ENCODE data around the gene ANK3. TPM values are rescaled to one million over a fixed set of nuclear protein-coding genes. Genes with fewer than 3 reads are reported as not detected.

ANK3 gene
- total RNA-seq, 4 donors from 2014 or later, result 125 to 171 (median 149) TPM

DNA sequence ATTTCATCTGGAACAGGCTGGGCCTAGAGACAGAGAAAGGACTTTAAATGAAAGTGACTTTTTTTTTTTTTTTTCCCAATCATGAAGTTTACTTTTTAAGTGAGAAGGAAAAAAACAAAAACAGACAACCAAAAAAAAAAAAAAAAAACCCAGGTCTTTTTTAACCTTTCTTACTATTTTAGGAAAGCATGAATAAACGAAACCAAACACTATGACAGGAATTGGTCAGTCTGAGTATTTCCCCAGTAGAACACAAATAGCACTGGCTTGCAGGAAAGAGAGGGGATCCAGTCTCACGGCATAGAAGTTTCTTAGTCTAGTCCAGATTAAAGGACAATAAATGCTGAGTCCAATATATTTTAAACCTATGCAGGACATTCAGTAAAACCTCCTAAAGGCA lies 302.8 kb downstream of the ANK3 start:
- peaks cover 0 to 52% of the 10 kb centered on the region in 2 donors for H3K36me3 ChIP-seq
- no peak overlapping the region for H3K27ac ChIP-seq
- ATAC-seq (no peak), DNase-seq (no peak)
- intact Hi-C loops (cut with DNase I; ENCODE audit: low total_unique reads) (no loop called here), in situ Hi-C loops (cut with MboI; ENCODE audit: low sequenced_read_pairs in 4 of 4) (loop anchor here in 2 of 4 donors (25.0 kb wide), 2 partner anchors 550 to 575 kb away; no protein-coding TSS in a partner anchor)
- H3K9me3 ChIP-seq, result no peaks in the 10 kb centered on the region
- H3K27me3 ChIP-seq, result no peaks in the 10 kb centered on the region
- no peak overlapping the region for H3K4me3 ChIP-seq
- H3K4me1 ChIP-seq, result no peaks in the 10 kb centered on the region
- TF ChIP-seq POLR2A (IDR thresholded peaks at IDR 0.05), result no peak
- TF ChIP-seq, protein P1, sequence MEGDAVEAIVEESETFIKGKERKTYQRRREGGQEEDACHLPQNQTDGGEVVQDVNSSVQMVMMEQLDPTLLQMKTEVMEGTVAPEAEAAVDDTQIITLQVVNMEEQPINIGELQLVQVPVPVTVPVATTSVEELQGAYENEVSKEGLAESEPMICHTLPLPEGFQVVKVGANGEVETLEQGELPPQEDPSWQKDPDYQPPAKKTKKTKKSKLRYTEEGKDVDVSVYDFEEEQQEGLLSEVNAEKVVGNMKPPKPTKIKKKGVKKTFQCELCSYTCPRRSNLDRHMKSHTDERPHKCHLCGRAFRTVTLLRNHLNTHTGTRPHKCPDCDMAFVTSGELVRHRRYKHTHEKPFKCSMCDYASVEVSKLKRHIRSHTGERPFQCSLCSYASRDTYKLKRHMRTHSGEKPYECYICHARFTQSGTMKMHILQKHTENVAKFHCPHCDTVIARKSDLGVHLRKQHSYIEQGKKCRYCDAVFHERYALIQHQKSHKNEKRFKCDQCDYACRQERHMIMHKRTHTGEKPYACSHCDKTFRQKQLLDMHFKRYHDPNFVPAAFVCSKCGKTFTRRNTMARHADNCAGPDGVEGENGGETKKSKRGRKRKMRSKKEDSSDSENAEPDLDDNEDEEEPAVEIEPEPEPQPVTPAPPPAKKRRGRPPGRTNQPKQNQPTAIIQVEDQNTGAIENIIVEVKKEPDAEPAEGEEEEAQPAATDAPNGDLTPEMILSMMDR (IDR thresholded peaks at IDR 0.05 in 4 of 5, conservative IDR thresholded peaks at IDR 0.05 in 1 of 5), result no peak

DNA sequence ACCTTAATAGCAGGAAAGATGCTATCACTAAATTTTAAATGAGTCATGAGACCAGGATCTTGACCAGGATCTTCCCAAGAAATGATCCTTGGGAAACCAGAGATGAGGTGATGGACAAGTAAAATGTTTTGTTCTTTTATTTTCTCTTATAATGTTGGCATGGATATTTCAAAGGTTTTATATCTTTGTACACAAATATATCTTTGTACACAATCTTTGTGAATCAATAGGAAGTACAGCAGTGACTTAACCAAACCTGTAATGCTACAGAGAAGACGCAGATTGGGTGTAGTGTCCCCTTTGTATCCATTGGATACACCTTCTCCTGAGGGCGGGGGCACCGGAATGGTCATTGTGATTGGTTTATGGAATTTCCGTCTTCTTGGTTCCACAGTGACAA lies 303.3 kb downstream of the ANK3 start:
- H3K9me3 ChIP-seq, result no peaks in the 10 kb centered on the region
- no peak overlapping the region for H3K27ac ChIP-seq
- ATAC-seq, result no peak
- no peak overlapping the region for H3K4me3 ChIP-seq
- no peaks in the 10 kb centered on the region for H3K27me3 ChIP-seq
- intact Hi-C loops (cut with DNase I; ENCODE audit: low total_unique reads), result no loop called here
- no peaks in the 10 kb centered on the region for H3K4me1 ChIP-seq
- in situ Hi-C loops (cut with MboI; ENCODE audit: low sequenced_read_pairs in 4 of 4), result loop anchor here in 2 of 4 donors (25.0 kb wide), 2 partner anchors 551 to 576 kb away; no protein-coding TSS in a partner anchor
- H3K36me3 ChIP-seq, result peaks cover 0 to 53% of the 10 kb centered on the region in 2 donors
- TF ChIP-seq POLR2A (IDR thresholded peaks at IDR 0.05), result no peak
- DNase-seq, result no peak

DNA sequence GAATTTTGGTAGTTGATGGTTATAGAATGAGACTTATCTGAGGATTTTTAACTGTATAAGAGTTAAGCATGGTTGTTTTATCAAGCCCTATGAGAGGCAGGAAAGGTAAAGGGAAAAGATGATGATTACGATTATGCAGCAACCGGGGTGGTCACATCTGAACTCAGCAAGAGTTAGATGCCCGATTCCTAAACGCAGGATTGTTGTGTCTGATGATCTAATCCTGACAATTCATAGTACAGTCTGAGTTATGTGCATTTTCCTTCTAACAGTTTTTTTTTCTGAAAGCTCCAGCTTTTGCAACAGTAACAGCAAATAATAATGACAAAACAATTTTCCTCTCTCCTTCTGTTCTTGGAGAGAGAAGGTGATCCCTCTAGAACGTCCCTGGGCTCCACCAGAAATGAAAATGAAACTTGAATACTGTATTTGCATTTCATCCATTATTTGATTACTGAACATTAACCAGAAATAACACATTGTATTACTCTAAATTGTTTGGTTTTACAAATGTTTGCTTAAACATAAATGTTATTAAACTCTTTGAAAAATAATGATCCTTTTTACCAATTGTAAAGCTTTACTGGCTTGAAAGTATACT lies 306.8 kb downstream of the ANK3 start:
- intact Hi-C loops (cut with DNase I; ENCODE audit: low total_unique reads) (no loop called here), in situ Hi-C loops (cut with MboI; ENCODE audit: low sequenced_read_pairs in 4 of 4) (loop anchor here in 2 of 4 donors (25.0 kb wide), 2 partner anchors 554 to 579 kb away; no protein-coding TSS in a partner anchor)
- no peak for DNase-seq
- H3K27me3 ChIP-seq, result no peaks in the 10 kb centered on the region
- H3K4me1 ChIP-seq, result no peaks in the 10 kb centered on the region
- H3K4me3 ChIP-seq, result no peak overlapping the region
- H3K9me3 ChIP-seq, result no peaks in the 10 kb centered on the region
- no peak overlapping the region for H3K27ac ChIP-seq
- TF ChIP-seq, protein P1 (IDR thresholded peaks at IDR 0.05 in 4 of 5, conservative IDR thresholded peaks at IDR 0.05 in 1 of 5), result no peak
- TF ChIP-seq POLR2A (IDR thresholded peaks at IDR 0.05), result no peak
- no peak for ATAC-seq
- H3K36me3 ChIP-seq, result peaks cover 0 to 66% of the 10 kb centered on the region in 2 donors

DNA sequence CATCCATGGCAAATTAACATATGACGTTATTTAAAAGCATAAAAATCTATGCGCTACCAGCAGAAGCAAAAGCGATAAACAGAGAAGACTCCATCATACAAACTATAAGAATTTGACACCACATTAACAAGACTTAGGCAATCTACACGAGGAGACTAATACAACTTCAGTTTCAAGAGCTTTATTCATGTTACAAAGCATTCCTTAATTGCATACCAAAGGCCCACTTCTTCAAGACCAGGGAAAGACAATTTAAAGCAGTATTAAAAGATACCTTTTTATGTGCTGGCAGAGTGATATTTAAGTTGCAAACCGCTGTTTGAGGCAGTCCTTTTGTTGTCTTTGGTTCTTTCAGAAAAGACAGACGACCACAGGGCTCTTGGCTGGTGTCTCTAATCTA lies 307.3 kb downstream of the ANK3 start:
- intact Hi-C loops (cut with DNase I; ENCODE audit: low total_unique reads), result no loop called here
- no peak for TF ChIP-seq POLR2A (IDR thresholded peaks at IDR 0.05)
- TF ChIP-seq, protein P1 (IDR thresholded peaks at IDR 0.05 in 4 of 5, conservative IDR thresholded peaks at IDR 0.05 in 1 of 5), result no peak

DNA sequence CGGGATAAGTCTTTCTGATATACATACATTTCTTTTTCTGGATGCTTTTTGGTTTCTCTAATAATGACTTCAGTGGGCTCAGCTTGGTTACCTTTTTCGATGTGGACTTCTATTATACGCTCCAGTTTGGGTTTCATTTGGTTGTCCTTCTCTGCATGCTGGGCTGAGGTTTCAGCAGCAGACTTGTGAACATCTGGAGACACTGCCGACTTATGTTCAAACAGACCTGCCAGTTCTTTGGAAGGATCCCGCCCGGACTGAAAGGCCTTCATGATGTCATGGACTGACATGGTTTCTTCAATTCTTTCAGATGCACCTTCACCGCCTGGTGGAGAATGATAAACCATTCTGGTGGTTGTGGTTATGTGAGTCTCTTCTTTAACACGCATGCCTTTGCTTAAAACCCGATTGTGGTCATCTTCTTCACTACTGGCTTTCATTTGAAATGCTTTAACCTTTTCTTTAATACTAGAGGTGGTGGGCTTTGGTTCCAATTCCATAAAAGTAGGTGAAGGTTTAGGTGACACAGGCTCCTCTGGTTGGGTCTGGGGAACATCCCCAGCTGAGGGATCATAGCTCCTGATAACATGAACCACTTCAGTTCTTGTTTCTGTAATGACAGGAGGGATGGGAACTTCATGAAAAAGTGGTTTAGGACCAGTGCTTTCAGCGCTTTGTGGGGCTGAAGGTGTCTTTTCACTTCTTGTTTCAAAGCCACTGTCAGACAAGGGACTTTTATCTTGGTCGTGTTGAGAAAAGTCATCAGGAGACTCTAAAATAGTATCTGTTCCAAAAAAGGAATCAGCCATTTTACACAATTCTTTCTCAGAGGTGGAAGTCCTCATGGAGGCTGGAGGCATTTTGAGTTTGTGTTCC lies 315.7 kb downstream of the ANK3 start:
- no peak overlapping the region for H3K27ac ChIP-seq
- in situ Hi-C loops (cut with MboI; ENCODE audit: low sequenced_read_pairs in 4 of 4), result no loop called here
- H3K36me3 ChIP-seq, result peaks cover 0 to 34% of the 10 kb centered on the region in 2 donors
- no peaks in the 10 kb centered on the region for H3K27me3 ChIP-seq
- TF ChIP-seq POLR2A (IDR thresholded peaks at IDR 0.05), result no peak
- TF ChIP-seq, protein P1 (IDR thresholded peaks at IDR 0.05 in 4 of 5, conservative IDR thresholded peaks at IDR 0.05 in 1 of 5), result no peak
- ATAC-seq, result no peak
- DNase-seq, result no peak
- H3K4me3 ChIP-seq, result no peak overlapping the region
- no peaks in the 10 kb centered on the region for H3K9me3 ChIP-seq
- no peaks in the 10 kb centered on the region for H3K4me1 ChIP-seq
- intact Hi-C loops (cut with DNase I; ENCODE audit: low total_unique reads), result loop anchor here (1.0 kb wide), 1 partner anchor 36 kb away; no protein-coding TSS in a partner anchor

More for the DNA sequence above, 307.3 kb downstream of the ANK3 start:
- peaks cover 0 to 65% of the 10 kb centered on the region in 2 donors for H3K36me3 ChIP-seq
- no peak for DNase-seq
- no peak for ATAC-seq
- H3K27ac ChIP-seq, result no peak overlapping the region
- H3K9me3 ChIP-seq, result no peaks in the 10 kb centered on the region
- H3K27me3 ChIP-seq, result no peaks in the 10 kb centered on the region
- H3K4me1 ChIP-seq, result no peaks in the 10 kb centered on the region
- H3K4me3 ChIP-seq, result no peak overlapping the region
- in situ Hi-C loops (cut with MboI; ENCODE audit: low sequenced_read_pairs in 4 of 4), result loop anchor here in 2 of 4 donors (25.0 kb wide), 2 partner anchors 555 to 580 kb away; no protein-coding TSS in a partner anchor
